HepG2 (cell line): ENCODE results near the gene TMEM184B. TPM values are rescaled to one million over a fixed set of nuclear protein-coding genes. Genes with fewer than 3 reads are reported as not detected.

Source experiments
- AGO2 ChIP-seq: fragments of 200-400 bp; formaldehyde crosslinking; optimal IDR thresholded peaks from 2 replicates; pipeline ENCODE3; 2017; ENCODE audit warnings: mild to moderate bottlenecking, low read depth, low read length, moderate library complexity
- FOXA1 ChIP-seq, 2 experiments: fragments of 450-650 bp in 1 of 2; sonication (generic) in 1 of 2; formaldehyde crosslinking in 1 of 2; IDR thresholded peaks; 2 replicates each; pipeline versions ENCODE4 v1.4.0 to v1.6.1; 2016 to 2020; ENCODE audit warnings: missing genetic modification reagents in 1 of 2
- HNRNPL ChIP-seq: fragments of 200-400 bp; formaldehyde crosslinking; IDR thresholded peaks from 2 replicates; pipeline ENCODE4 v1.6.1; 2017; ENCODE audit warnings: mild to moderate bottlenecking, low read depth, low read length
- HOXA9 ChIP-seq: sonication (generic); formaldehyde crosslinking; IDR thresholded peaks from 2 replicates; pipeline ENCODE4 v1.8.1; 2022; ENCODE audit warnings: missing genetic modification reagents, mild to moderate bottlenecking, moderate library complexity, borderline replicate concordance
- RBFOX2 ChIP-seq: fragments of 200-400 bp; formaldehyde crosslinking; IDR thresholded peaks from 2 replicates; pipeline ENCODE4 v1.6.1; 2017; ENCODE audit warnings: low read depth, mild to moderate bottlenecking, low read length
- SNAI1 ChIP-seq: sonication (generic); formaldehyde crosslinking; IDR thresholded peaks from 2 replicates; pipeline ENCODE4 v1.5.0; 2020; ENCODE audit warnings: mild to moderate bottlenecking, missing genetic modification reagents, borderline replicate concordance
- ZBTB40 ChIP-seq, 2 experiments: fragments of 450-650 bp in 1 of 2; sonication (generic) in 1 of 2; formaldehyde crosslinking in 1 of 2; IDR thresholded peaks; 2 replicates each; pipeline versions ENCODE4 v1.6.1 to v1.8.0; 2016 to 2022; ENCODE audit warnings: antibody characterized with exemption in 1 of 2, mild to moderate bottlenecking in 1 of 2, missing genetic modification reagents in 1 of 2
- ZNF3 ChIP-seq: IDR thresholded peaks from 2 replicates; pipeline ENCODE4 v1.7.0; 2017; ENCODE audit warnings: inconsistent platforms
- ZNF496 ChIP-seq: sonication (generic); formaldehyde crosslinking; IDR thresholded peaks from 2 replicates; pipeline ENCODE4 v1.8.1; 2023; ENCODE audit warnings: mild to moderate bottlenecking, moderate library complexity, missing genetic modification reagents; ENCODE audit not compliant: insufficient replicate concordance
- ZNF564 ChIP-seq: sonication (generic); formaldehyde crosslinking; IDR thresholded peaks from 2 replicates; pipeline ENCODE4 v1.8.1; 2023; ENCODE audit warnings: mild to moderate bottlenecking, missing genetic modification reagents
- ZNF772 ChIP-seq: sonication (generic); formaldehyde crosslinking; IDR thresholded peaks from 2 replicates; pipeline ENCODE4 v1.5.0; 2020; ENCODE audit warnings: mild to moderate bottlenecking, missing genetic modification reagents
- polyA plus RNA-seq, 8 experiments: library from polyadenylated mRNA; depleted of rRNA in 3 of 8; stranded (reverse) in 7 of 8; unstranded in 1 of 8; fragments of >200 nt; fragmentation: Illumina TruSeq in 4 of 8; extraction: Trizol in 4 of 8; gene quantifications; 2 replicates each; pipeline versions ENCODE4 v1.2.1 to v1.2.3, GENCODE V29; 2011 to 2016; ENCODE audit warnings: low read depth in 4 of 8, missing spikeins in 1 of 8, mixed read lengths in 1 of 8; ENCODE audit not compliant: insufficient read depth in 1 of 8
- total RNA-seq, 5 experiments: library from RNA; depleted of rRNA; stranded (reverse); fragments of >200 nt; fragmentation: Illumina TruSeq; extraction: Trizol; gene quantifications; 2 replicates each; pipeline ENCODE4 v1.2.3, GENCODE V29; 2016; ENCODE audit warnings: low read depth in 1 of 5
- TF ChIP-seq, protein P1 (sequence below): IDR thresholded peaks from 2 replicates; pipeline ENCODE4 v1.6.1; 2016; ENCODE audit warnings: low read depth, missing genetic modification reagents, missing compliant biosample characterization
- TF ChIP-seq, protein P2 (sequence below): sonication (generic); formaldehyde crosslinking; IDR thresholded peaks from 2 replicates; pipeline ENCODE4 v1.5.0; 2020; ENCODE audit warnings: missing genetic modification reagents, mild to moderate bottlenecking, borderline replicate concordance

The TMEM184B gene
- total and polyA plus RNA-seq, 2 of the 13 experiments (the other 11 are each of a cell fraction or from before 2014, with no cell fraction given): 15.9 to 16.0 TPM

- TF ChIP-seq, protein P1, sequence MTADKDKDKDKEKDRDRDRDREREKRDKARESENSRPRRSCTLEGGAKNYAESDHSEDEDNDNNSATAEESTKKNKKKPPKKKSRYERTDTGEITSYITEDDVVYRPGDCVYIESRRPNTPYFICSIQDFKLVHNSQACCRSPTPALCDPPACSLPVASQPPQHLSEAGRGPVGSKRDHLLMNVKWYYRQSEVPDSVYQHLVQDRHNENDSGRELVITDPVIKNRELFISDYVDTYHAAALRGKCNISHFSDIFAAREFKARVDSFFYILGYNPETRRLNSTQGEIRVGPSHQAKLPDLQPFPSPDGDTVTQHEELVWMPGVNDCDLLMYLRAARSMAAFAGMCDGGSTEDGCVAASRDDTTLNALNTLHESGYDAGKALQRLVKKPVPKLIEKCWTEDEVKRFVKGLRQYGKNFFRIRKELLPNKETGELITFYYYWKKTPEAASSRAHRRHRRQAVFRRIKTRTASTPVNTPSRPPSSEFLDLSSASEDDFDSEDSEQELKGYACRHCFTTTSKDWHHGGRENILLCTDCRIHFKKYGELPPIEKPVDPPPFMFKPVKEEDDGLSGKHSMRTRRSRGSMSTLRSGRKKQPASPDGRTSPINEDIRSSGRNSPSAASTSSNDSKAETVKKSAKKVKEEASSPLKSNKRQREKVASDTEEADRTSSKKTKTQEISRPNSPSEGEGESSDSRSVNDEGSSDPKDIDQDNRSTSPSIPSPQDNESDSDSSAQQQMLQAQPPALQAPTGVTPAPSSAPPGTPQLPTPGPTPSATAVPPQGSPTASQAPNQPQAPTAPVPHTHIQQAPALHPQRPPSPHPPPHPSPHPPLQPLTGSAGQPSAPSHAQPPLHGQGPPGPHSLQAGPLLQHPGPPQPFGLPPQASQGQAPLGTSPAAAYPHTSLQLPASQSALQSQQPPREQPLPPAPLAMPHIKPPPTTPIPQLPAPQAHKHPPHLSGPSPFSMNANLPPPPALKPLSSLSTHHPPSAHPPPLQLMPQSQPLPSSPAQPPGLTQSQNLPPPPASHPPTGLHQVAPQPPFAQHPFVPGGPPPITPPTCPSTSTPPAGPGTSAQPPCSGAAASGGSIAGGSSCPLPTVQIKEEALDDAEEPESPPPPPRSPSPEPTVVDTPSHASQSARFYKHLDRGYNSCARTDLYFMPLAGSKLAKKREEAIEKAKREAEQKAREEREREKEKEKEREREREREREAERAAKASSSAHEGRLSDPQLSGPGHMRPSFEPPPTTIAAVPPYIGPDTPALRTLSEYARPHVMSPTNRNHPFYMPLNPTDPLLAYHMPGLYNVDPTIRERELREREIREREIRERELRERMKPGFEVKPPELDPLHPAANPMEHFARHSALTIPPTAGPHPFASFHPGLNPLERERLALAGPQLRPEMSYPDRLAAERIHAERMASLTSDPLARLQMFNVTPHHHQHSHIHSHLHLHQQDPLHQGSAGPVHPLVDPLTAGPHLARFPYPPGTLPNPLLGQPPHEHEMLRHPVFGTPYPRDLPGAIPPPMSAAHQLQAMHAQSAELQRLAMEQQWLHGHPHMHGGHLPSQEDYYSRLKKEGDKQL (CRISPR knock-in tag): no peak
- TF ChIP-seq ZBTB40 (IDR thresholded peaks at IDR 0.05): no peak
- no peak for TF ChIP-seq ZBTB40 (CRISPR knock-in tag; IDR thresholded peaks at IDR 0.05)
- TF ChIP-seq HNRNPL: peak; percentile 72
- no peak for TF ChIP-seq SNAI1
- TF ChIP-seq ZNF772 (CRISPR knock-in tag): no peak
- TF ChIP-seq RBFOX2: peak; percentile 61
- TF ChIP-seq HOXA9: no peak
- TF ChIP-seq, protein P2, sequence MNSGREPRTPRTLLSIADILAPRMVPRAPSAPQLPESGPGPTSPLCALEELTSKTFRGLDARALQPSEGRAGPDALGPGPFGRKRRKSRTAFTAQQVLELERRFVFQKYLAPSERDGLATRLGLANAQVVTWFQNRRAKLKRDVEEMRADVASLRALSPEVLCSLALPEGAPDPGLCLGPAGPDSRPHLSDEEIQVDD (CRISPR knock-in tag): 0 out of 2 replicates have a peak, but pooled peaks have one; percentile 30
- TF ChIP-seq ZNF564 (CRISPR knock-in tag): 0 out of 2 replicates have a peak, but pooled peaks have one; percentile 13
- peak; percentile 43 for TF ChIP-seq AGO2
- TF ChIP-seq ZNF496: no peak
- TF ChIP-seq ZNF3 (CRISPR knock-in tag): no peak
- no peak for TF ChIP-seq FOXA1 (IDR thresholded peaks at IDR 0.05)
- TF ChIP-seq FOXA1 (CRISPR knock-in tag; IDR thresholded peaks at IDR 0.05): no peak
Measured at GRCh38 chr22:38272373-38273134, at the start of gene TMEM184B (continued).
